ENCODE results near the gene ZSWIM1.

DNA sequence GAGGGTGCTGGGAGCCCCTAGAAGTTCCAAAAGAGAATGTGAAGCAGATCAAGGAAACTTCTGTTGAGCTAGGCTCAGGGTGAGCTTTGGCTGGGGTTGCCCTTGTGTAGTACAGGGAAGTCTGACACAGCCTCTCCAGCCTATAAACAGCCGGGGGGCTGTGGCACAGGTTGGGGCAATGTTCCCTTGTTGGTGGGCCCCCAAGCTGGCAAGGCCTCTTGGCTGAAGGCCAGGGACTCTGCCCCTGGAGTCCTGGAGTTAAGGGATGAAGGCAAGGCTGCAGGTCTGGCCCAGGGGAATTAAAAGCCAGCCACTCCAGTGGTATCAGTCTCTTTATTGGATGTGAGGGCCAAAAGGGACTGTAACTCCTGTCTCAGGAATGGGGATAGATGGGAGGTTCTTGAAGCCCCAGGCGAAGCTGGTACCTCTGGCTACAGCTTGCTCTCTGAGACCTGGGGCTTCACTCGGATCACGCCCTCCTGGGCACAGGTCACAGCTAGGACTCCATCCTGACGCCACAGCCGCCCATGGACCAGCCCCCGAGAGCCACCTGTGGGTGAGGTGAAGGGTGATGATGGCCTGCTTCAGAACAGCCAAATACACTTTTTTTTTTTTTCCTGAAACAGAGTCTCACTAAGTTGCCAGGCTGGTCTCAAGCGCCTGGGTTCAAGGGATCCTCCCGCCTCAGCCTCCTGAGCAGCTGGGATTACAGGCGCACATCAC, 39.5 kb upstream of the ZSWIM1 start:
- TF ChIP-seq, protein P1, sequence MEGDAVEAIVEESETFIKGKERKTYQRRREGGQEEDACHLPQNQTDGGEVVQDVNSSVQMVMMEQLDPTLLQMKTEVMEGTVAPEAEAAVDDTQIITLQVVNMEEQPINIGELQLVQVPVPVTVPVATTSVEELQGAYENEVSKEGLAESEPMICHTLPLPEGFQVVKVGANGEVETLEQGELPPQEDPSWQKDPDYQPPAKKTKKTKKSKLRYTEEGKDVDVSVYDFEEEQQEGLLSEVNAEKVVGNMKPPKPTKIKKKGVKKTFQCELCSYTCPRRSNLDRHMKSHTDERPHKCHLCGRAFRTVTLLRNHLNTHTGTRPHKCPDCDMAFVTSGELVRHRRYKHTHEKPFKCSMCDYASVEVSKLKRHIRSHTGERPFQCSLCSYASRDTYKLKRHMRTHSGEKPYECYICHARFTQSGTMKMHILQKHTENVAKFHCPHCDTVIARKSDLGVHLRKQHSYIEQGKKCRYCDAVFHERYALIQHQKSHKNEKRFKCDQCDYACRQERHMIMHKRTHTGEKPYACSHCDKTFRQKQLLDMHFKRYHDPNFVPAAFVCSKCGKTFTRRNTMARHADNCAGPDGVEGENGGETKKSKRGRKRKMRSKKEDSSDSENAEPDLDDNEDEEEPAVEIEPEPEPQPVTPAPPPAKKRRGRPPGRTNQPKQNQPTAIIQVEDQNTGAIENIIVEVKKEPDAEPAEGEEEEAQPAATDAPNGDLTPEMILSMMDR (IDR thresholded peaks at IDR 0.05): no peak
- TF ChIP-seq POLR2A (IDR thresholded peaks at IDR 0.05) (no peak), EP300 (IDR thresholded peaks at IDR 0.05) (no peak)

Measured in stomach (tissue), 4 donors.